GM20431 (cell line): ENCODE data around the gene DICER1.
"Not testable (repeated sequence)": the region's sequence is repeated elsewhere in the genome, so short reads cannot be mapped to it uniquely, and the experiment has no call there.

Experiments used
- in situ Hi-C: fragments of 300-500 bp; cut with MseI, MboI; formaldehyde crosslinking; loops from one replicate; pipeline ENCODE4 v1.15.0; 2020; ENCODE audit warnings: low sequenced_read_pairs; ENCODE audit not compliant: unreplicated experiment

Gene DICER1

GRCh38 chr14:95157327-95158189 lies at the start of gene DICER1:
Gene DICER1 (minus strand): TSS chr14:95157529. CDS start chr14:95133458, 24,071 bp downstream.
- in situ Hi-C loops: no loop called here

GRCh38 chr14:95206534-95206933 lies 49.2 kb upstream of the DICER1 start:
- in situ Hi-C loops: no loop called here

GRCh38 chr14:95204705-95205104 lies 47.4 kb upstream of the DICER1 start:
- in situ Hi-C loops: no loop called here

- in situ Hi-C loops: not testable (repeated sequence)
Observed at GRCh38 chr14:95201745-95202144, 44.4 kb upstream of the DICER1 start.

GRCh38 chr14:95200404-95200803 lies 43.1 kb upstream of the DICER1 start:
- in situ Hi-C loops: no loop called here

GRCh38 chr14:95199298-95199983 lies 42.1 kb upstream of the DICER1 start:
- in situ Hi-C loops: no loop called here

- in situ Hi-C loops: no loop called here
Observed at GRCh38 chr14:95198320-95198719, 41.0 kb upstream of the DICER1 start.

- in situ Hi-C loops: no loop called here
Observed at GRCh38 chr14:95197551-95197950, 40.2 kb upstream of the DICER1 start.

- in situ Hi-C loops: no loop called here
Observed at GRCh38 chr14:95196826-95197545, 39.7 kb upstream of the DICER1 start.

- in situ Hi-C loops: no loop called here
Observed at GRCh38 chr14:95196268-95196667, 38.9 kb upstream of the DICER1 start.

GRCh38 chr14:95195031-95195430 lies 37.7 kb upstream of the DICER1 start:
- in situ Hi-C loops: no loop called here

GRCh38 chr14:95193081-95193480 lies 35.8 kb upstream of the DICER1 start:
- in situ Hi-C loops: no loop called here

GRCh38 chr14:95192311-95192710 lies 35.0 kb upstream of the DICER1 start:
- in situ Hi-C loops: no loop called here

- in situ Hi-C loops: no loop called here
Observed at GRCh38 chr14:95191445-95192199, 34.3 kb upstream of the DICER1 start.

- in situ Hi-C loops: no loop called here
Observed at GRCh38 chr14:95190857-95191256, 33.5 kb upstream of the DICER1 start.

- in situ Hi-C loops: no loop called here
Observed at GRCh38 chr14:95190346-95190840, 33.1 kb upstream of the DICER1 start.

- in situ Hi-C loops: no loop called here
Observed at GRCh38 chr14:95189367-95190132, 32.2 kb upstream of the DICER1 start.

GRCh38 chr14:95188380-95188779 lies 31.1 kb upstream of the DICER1 start:
- in situ Hi-C loops: no loop called here

GRCh38 chr14:95185767-95186392 lies 28.6 kb upstream of the DICER1 start:
- in situ Hi-C loops: no loop called here
